Measurements from ENCODE around the gene NAB1.

GRCh38 chr2:190657474-190658255, 8.8 kb downstream of the NAB1 start:
- TF ChIP-seq POLR2A (IDR thresholded peaks at IDR 0.05; ENCODE audit: low read length) (no peak), GATA1 (IDR thresholded peaks at IDR 0.05; ENCODE audit: low read depth, low read length) (no peak)

Measured in erythroblast (primary cell).